Neuron (in vitro differentiated cells): Measurements from ENCODE around the gene SLC39A9.
"Not testable (repeated sequence)": the region's sequence is repeated elsewhere in the genome, so short reads cannot be mapped to it uniquely, and the experiment has no call there.

Source experiments
- H2AFZ ChIP-seq: one replicate; pipeline ENCODE4 v1.6.1; 2013; ENCODE audit warnings: low read depth, mild to moderate bottlenecking, inconsistent platforms, low read length, moderate library complexity
- H3K27me3 ChIP-seq: one replicate; pipeline ENCODE4 v1.6.1; 2013; ENCODE audit warnings: low read length; ENCODE audit not compliant: insufficient read depth
- H3K36me3 ChIP-seq: one replicate; pipeline ENCODE4 v1.6.1; 2013; ENCODE audit warnings: low read length; ENCODE audit not compliant: insufficient read depth
- H3K4me1 ChIP-seq: one replicate; pipeline ENCODE4 v1.6.1; 2013; ENCODE audit warnings: low read length; ENCODE audit not compliant: insufficient read depth
- H3K4me3 ChIP-seq: 2 replicates; pipeline ENCODE4 v1.5.1; 2013; ENCODE audit warnings: mild to moderate bottlenecking, low read length, moderate library complexity
- H3K9me3 ChIP-seq: one replicate; pipeline ENCODE4 v1.6.1; 2013; ENCODE audit warnings: low read length

Gene SLC39A9

DNA sequence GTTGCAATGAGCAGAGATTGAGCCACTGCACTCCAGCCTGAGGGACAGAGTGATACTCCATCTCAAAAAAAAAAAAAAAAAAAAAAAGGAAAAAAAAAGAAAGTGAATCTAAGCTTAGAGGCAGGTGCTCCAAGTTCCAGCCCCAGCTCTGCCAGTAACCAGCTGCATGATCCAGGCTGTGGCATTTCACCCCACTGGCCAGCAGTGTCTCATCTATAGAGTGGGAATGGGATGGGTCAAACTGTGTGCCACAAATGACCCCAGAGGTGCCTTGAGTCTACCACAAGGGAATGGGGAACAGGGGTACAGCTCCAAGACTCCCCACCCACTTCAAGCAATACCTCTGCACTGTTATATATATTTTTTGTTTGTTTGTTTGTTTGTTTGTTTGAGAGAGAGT lies 91.0 kb downstream of the SLC39A9 start:
- no peaks in the 10 kb centered on the region for H3K36me3 ChIP-seq
- H3K4me3 ChIP-seq, result no peak overlapping the region
- H3K27me3 ChIP-seq, result peaks cover 27% of the 10 kb centered on the region
- H3K9me3 ChIP-seq, result no peaks in the 10 kb centered on the region
- H3K4me1 ChIP-seq, result peaks cover 18% of the 10 kb centered on the region
- H2AFZ ChIP-seq, result no peak overlapping the region

DNA sequence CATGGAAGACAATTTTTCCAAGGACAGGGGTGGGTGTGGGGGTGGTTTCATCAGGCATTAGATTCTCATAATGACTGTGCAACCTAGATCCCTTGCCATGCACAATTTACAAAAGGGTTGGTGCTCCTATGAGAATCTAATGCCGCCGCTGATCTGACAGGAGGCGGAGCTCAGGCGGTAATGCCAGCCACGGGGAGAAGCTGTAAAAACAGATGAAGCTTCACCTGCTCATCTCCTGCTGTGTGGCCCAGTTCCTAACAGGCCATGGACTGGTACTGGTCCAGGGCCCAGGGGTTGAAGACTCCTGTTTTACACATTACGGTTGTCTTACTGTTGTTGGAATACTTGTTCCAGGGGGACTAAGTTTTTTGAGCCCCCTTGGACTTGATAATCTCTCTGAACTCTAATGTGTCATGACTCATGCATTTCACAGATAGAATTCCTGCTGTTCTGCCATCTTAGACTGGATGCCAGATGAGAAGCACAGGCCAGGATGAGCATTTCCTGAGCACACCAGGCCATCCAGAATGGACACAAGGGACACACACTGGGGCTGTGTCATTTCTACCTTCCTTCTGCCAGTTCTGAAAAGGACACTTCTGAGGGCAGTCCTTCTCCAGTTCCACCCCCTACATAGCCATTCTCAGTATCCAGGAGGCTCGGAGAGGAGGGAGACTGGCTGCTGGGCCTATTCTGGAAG lies 91.9 kb downstream of the SLC39A9 start:
- no peaks in the 10 kb centered on the region for H3K9me3 ChIP-seq
- peaks cover 16% of the 10 kb centered on the region for H3K4me1 ChIP-seq
- no peak overlapping the region for H2AFZ ChIP-seq
- no peaks in the 10 kb centered on the region for H3K36me3 ChIP-seq
- H3K27me3 ChIP-seq, result peaks cover 22% of the 10 kb centered on the region
- no peak overlapping the region for H3K4me3 ChIP-seq

DNA sequence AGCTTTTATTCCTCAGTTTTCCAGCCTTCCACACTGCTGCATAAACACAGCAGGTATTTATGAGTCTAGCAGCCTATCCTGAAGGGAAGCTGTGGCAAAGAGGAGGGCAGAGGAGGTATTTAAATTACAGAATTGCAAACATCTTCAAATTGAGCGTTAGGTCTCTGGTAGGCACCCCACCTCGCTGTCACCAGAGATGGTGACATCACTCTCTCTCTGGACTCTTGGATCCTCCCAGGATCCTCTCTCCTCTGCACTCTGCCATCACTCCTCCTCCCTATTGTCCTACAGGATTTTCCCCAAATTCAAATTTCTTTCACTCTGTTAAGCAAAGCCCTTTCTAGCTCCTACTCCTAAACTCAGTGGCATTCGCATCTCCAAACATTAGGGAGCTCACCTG lies 92.7 kb downstream of the SLC39A9 start:
- no peaks in the 10 kb centered on the region for H3K9me3 ChIP-seq
- H3K36me3 ChIP-seq, result no peaks in the 10 kb centered on the region
- H2AFZ ChIP-seq, result no peak overlapping the region
- no peak overlapping the region for H3K4me3 ChIP-seq
- H3K4me1 ChIP-seq, result peaks cover 16% of the 10 kb centered on the region
- H3K27me3 ChIP-seq, result peaks cover 14% of the 10 kb centered on the region

DNA sequence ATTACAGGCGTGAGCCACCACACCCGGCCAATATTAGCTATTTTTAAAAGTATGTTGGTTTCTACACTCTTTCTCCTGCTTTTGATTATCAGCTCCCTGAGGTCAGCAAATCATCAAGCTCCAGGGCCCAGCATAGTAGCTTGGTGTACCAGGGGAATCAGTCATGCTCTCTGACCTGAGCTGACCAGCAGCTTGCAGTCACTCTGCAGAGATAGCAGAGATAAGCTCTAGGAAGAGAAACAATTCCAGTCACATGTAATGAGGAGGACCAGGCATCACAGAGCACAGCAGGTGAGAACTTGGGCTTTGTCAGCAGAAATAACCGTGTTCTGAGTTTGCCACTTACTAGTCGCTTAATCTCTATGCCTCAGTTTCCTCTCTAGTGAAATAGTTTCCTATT lies 94.5 kb downstream of the SLC39A9 start:
- no peak overlapping the region for H3K4me3 ChIP-seq
- peaks cover 7% of the 10 kb centered on the region for H3K27me3 ChIP-seq
- no peaks in the 10 kb centered on the region for H3K9me3 ChIP-seq
- H2AFZ ChIP-seq, result no peak overlapping the region
- H3K36me3 ChIP-seq, result no peaks in the 10 kb centered on the region
- no peaks in the 10 kb centered on the region for H3K4me1 ChIP-seq

DNA sequence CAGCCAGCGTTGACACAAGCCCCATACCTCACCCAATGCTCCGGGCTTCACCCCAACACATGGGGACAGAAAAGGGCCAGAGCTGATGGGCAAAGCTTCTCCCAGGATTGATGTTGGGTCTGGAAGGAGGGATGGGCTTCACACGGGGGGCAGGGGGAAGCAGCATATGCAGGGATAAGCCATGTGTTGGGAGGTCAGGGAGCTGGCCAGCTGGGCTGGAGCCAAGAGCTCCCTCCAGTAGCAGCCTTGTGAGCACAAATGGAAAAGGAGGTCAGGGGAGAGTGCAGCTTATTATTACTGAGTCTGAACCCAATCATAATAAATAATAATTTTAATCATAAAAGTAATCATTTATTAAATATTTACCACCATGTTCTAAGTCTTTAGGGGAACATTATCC lies 95.3 kb downstream of the SLC39A9 start:
- Histone ChIP-seq H2AFZ (no peak overlapping the region), H3K4me1 (no peaks in the 10 kb centered on the region), H3K36me3 (no peaks in the 10 kb centered on the region), H3K27me3 (peaks cover 5% of the 10 kb centered on the region), H3K4me3 (no peak overlapping the region), H3K9me3 (no peaks in the 10 kb centered on the region)

DNA sequence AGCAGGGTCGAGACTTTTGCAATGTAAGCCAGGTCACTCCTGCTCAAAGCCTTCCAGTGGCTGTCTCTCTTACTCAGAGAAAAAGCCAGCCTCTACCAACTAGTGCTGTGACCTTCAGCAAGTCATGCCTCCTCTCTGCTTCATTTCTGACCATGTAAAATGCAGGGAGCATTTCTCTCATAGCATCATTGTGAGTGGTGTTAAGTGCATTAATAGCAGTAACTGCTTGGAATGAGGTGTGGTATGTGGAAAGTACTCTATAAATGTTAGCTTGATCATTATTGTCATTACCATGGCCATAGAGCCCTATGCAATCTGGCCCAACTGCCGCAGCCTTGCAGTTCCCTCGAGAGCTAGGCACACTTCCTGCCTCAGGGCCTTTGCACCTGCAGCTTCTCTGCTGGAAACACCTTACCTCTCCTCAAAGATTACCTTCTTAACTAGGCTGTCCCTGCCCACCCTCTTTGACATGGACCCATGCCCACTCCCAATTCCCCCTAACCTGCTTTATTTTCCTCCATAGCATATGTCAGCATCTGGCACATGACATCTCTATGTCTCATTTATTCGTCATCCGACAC lies 96.9 kb downstream of the SLC39A9 start:
- H2AFZ ChIP-seq, result no peak overlapping the region
- peaks cover 5% of the 10 kb centered on the region for H3K27me3 ChIP-seq
- H3K9me3 ChIP-seq, result no peaks in the 10 kb centered on the region
- H3K36me3 ChIP-seq, result no peaks in the 10 kb centered on the region
- H3K4me3 ChIP-seq, result no peak overlapping the region
- no peaks in the 10 kb centered on the region for H3K4me1 ChIP-seq

DNA sequence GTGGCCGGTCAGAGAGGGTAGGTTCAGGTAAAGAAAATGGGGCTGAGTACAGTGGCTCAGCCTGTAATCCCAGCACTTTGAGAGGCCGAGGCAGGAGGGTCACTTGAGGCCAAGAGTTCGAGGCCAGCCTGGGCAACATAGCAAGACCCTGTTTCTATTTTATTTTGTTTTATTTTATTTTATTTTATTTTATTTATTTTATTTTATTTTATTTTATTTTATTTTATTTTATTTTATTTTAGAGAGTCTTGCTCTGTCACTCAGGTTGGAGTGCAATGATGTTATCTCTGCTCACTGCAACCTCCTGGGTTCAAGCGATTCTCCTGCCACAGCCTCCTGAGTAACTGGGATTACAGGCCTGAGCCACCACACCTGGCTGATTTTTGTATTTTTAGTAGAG lies 99.4 kb downstream of the SLC39A9 start:
- H3K4me1 ChIP-seq, H2AFZ ChIP-seq, H3K9me3 ChIP-seq, H3K36me3 ChIP-seq, H3K4me3 ChIP-seq: not testable (repeated sequence)
- peaks cover 18% of the 10 kb centered on the region for H3K27me3 ChIP-seq

DNA sequence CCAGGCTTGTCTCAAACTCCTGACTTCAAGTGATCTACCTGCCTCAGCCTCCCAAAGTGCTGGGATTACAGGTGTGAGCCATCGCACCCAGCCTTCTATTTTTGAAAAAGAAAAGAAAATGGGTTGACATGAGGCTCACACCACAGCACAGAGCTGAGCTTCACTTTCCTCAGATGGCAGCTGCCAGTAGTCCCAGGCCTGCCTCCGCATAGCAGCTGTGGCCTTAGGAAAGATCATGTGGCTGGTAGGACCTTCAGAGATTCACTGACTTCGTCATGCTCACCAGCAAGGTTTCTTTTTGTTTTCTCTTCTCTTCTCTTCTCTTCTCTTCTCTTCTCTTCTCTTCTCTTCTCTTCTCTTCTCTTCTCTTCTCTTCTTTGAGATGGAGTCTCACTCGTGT lies 99.8 kb downstream of the SLC39A9 start:
- not testable (repeated sequence) for H3K9me3 ChIP-seq, H3K4me3 ChIP-seq, H3K4me1 ChIP-seq, H3K36me3 ChIP-seq, H2AFZ ChIP-seq
- peaks cover 18% of the 10 kb centered on the region for H3K27me3 ChIP-seq

DNA sequence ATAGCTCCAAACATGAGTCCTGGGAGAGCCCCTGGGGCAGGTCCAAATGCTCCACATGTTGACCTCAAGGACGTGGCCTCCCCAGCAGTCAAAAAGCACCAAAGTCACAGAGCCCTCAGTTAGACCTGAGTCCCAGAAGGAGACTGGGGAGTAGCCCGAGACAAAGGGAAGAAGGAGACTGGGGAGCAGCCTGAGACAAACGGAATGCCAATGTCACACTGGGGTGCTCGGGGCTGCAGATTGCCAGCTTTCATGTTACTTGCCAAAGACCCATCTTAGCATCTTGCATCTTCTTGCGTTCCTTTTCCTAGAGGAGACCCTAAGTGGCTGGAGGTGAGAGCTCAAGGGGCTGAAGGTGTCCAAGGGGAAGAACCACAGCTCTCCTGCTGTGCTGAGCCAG lies 100.9 kb downstream of the SLC39A9 start:
- Histone ChIP-seq H3K36me3 (no peaks in the 10 kb centered on the region), H3K9me3 (no peaks in the 10 kb centered on the region), H3K4me1 (no peaks in the 10 kb centered on the region), H3K4me3 (no peak overlapping the region), H2AFZ (no peak overlapping the region), H3K27me3 (peaks cover 18% of the 10 kb centered on the region)

DNA sequence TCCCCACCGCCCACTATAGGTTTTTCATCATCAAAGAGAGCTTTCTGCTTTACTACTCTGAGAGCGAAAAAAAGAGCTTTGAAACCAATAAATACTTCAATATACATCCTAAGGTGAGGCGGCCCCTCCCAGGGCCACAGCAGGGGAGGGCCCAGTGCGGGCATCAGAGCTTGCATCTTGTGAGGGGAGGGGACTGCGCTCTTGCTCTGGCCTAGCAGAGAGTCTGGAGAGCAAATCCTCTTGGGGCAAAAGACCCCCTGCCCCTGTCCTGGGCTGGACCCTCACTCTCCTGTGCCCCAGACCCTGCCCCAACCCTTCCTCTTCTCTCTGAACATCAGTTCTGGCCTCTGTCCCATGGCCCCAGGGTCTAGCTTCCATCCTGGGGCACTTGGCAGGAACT lies 101.6 kb downstream of the SLC39A9 start:
- no peak overlapping the region for H3K4me3 ChIP-seq
- no peaks in the 10 kb centered on the region for H3K9me3 ChIP-seq
- peaks cover 18% of the 10 kb centered on the region for H3K27me3 ChIP-seq
- no peaks in the 10 kb centered on the region for H3K36me3 ChIP-seq
- no peak overlapping the region for H2AFZ ChIP-seq
- no peaks in the 10 kb centered on the region for H3K4me1 ChIP-seq

DNA sequence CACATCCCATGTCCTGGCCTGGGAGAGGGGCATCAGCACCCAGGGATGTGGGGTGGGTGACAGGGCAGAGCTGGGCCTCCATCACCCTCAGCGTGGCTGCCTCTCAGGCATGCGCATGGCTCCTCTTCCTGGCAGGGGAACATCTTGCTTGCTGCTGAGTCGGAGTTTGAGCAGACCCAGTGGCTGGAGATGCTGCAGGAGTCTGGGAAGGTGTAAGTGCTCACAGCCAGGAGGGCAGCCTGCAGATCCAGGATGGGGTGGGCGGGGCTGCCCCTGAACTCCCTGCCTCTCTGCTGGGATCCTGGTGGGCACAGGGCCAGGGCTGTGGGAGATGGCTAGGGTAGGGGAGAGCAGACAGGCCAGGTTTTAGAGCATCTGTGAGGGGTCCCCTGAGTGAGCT lies 102.2 kb downstream of the SLC39A9 start:
- H3K9me3 ChIP-seq, result no peaks in the 10 kb centered on the region
- H3K36me3 ChIP-seq, result no peaks in the 10 kb centered on the region
- no peaks in the 10 kb centered on the region for H3K4me1 ChIP-seq
- no peak overlapping the region for H3K4me3 ChIP-seq
- peaks cover 18% of the 10 kb centered on the region for H3K27me3 ChIP-seq
- no peak overlapping the region for H2AFZ ChIP-seq

DNA sequence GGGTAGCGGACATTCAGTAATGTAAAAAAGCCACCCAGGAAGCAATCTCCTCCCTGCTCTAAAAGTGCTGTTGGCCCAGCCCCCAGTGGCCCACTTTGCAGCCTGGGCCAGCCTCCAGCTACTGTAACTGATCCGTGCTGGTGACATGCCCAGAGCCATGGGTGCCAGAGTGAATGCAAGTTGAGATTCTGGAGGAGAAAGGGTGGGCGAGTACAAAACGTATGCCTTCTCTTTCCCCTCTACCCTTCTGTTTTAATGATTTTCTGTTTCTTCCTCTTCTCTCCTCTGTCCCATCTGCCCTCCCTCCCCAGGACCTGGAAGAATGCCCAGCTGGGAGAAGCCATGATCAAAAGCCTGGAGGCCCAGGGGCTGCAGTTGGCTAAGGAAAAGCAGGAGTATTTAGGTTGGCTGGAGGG lies 102.9 kb downstream of the SLC39A9 start:
- Histone ChIP-seq H3K4me3 (no peak overlapping the region), H2AFZ (no peak overlapping the region), H3K4me1 (no peaks in the 10 kb centered on the region), H3K36me3 (no peaks in the 10 kb centered on the region), H3K9me3 (no peaks in the 10 kb centered on the region), H3K27me3 (peaks cover 18% of the 10 kb centered on the region)

DNA sequence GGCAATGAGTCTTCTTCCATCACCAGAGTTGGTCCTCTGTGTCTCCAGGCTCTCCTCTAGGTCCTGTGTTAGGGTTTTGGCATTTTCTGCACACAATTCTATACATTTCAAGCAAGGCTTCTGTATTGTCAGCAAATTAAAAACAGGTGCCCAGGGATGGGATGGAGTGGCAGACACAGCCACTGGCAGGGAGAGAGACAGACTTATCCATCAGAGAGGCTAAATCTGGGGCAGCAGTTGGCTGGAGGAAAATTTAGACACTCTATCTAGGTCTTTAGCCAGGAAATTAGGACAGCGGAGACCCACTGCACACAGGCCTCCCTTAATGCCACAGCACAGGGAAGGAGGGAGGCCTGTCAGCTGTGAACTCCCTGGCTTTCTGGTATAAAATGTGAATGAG lies 106.3 kb downstream of the SLC39A9 start:
- Histone ChIP-seq H3K4me3 (no peak overlapping the region), H3K36me3 (no peaks in the 10 kb centered on the region), H3K4me1 (no peaks in the 10 kb centered on the region), H3K9me3 (no peaks in the 10 kb centered on the region), H3K27me3 (peaks cover 18% of the 10 kb centered on the region), H2AFZ (no peak overlapping the region)
